MM.1S (cell line): ENCODE measurements around the gene RNU6-1.
A peak's percentile ranks its signal among the peaks of the same experiment; 100 is the strongest.

Source experiments
- DNase-seq: peaks from one replicate; pipeline ENCODE4 v3.0.0-alpha.2; 2015
- H2AFZ ChIP-seq: fragments of 300-600 bp; sonication (generic); 2 replicates; pipeline ENCODE4 v1.6.0; 2016; ENCODE audit warnings: antibody characterized with exemption, low read length
- H3F3A ChIP-seq: fragments of 300-600 bp; sonication (generic); 2 replicates; pipeline ENCODE4 v1.6.1; 2016; ENCODE audit warnings: mild to moderate bottlenecking, antibody characterized with exemption, low read length, moderate library complexity, mixed read lengths; ENCODE audit not compliant: insufficient read depth
- H3K27ac ChIP-seq: fragments of 300-600 bp; sonication (generic); 2 replicates; pipeline ENCODE4 v1.5.1; 2016; ENCODE audit warnings: mild to moderate bottlenecking, low read length
- H3K27me3 ChIP-seq: fragments of 300-600 bp; sonication (generic); replicated peaks from 2 replicates; pipeline ENCODE4 v1.6.0; 2016; ENCODE audit warnings: low read length; ENCODE audit not compliant: insufficient read depth
- H3K36me3 ChIP-seq: fragments of 300-600 bp; sonication (generic); replicated peaks from 2 replicates; pipeline ENCODE4 v1.6.1; 2016; ENCODE audit warnings: mild to moderate bottlenecking, low read length, mixed read lengths; ENCODE audit not compliant: insufficient read depth
- H3K4me1 ChIP-seq: fragments of 300-600 bp; sonication (generic); 2 replicates; pipeline ENCODE4 v1.6.1; 2016; ENCODE audit warnings: low read length, mixed read lengths
- H3K4me2 ChIP-seq: fragments of 300-600 bp; sonication (generic); 2 replicates; pipeline ENCODE4 v1.6.0; 2016; ENCODE audit warnings: low read depth, low read length
- H3K4me3 ChIP-seq: fragments of 300-600 bp; sonication (generic); 2 replicates; pipeline ENCODE4 v1.5.1; 2016; ENCODE audit warnings: low read length, mixed read lengths
- H3K79me2 ChIP-seq: fragments of 300-600 bp; sonication (generic); 2 replicates; pipeline ENCODE4 v1.6.1; 2016; ENCODE audit warnings: mixed run types, low read length, mixed read lengths
- H3K9ac ChIP-seq: fragments of 300-600 bp; sonication (generic); 2 replicates; pipeline ENCODE4 v1.6.1; 2016; ENCODE audit warnings: low read length, mixed read lengths
- H3K9me2 ChIP-seq: fragments of 300-600 bp; sonication (generic); replicated peaks from 2 replicates; pipeline ENCODE4 v1.6.1; 2016; ENCODE audit warnings: mild to moderate bottlenecking, low read length, mixed read lengths; ENCODE audit not compliant: insufficient read depth
- H3K9me3 ChIP-seq: fragments of 300-600 bp; sonication (generic); replicated peaks from 2 replicates; pipeline ENCODE4 v1.6.1; 2016; ENCODE audit warnings: mild to moderate bottlenecking, low read length, mixed read lengths; ENCODE audit not compliant: insufficient read depth
- H4K20me1 ChIP-seq: fragments of 300-600 bp; sonication (generic); 2 replicates; pipeline ENCODE4 v1.6.1; 2016; ENCODE audit warnings: mild to moderate bottlenecking, low read length, moderate library complexity, mixed read lengths; ENCODE audit not compliant: insufficient read depth
- EZH2 ChIP-seq: fragments of 300-600 bp; sonication (generic); optimal IDR thresholded peaks from 2 replicates; pipeline ENCODE3; 2017; ENCODE audit warnings: low read depth, mild to moderate bottlenecking, antibody characterized with exemption, low read length, mixed read lengths
- EZH2phosphoT487 ChIP-seq: fragments of 300-600 bp; sonication (generic); IDR thresholded peaks from 2 replicates; pipeline ENCODE4 v1.6.1; 2018; ENCODE audit warnings: antibody characterized with exemption, low read length
- TF ChIP-seq, protein P1 (sequence below): fragments of 300-600 bp; sonication (generic); IDR thresholded peaks from 2 replicates; pipeline ENCODE4 v1.5.1; 2016; ENCODE audit warnings: antibody characterized with exemption, low read length, mixed read lengths

RNU6-1 gene

DNA sequence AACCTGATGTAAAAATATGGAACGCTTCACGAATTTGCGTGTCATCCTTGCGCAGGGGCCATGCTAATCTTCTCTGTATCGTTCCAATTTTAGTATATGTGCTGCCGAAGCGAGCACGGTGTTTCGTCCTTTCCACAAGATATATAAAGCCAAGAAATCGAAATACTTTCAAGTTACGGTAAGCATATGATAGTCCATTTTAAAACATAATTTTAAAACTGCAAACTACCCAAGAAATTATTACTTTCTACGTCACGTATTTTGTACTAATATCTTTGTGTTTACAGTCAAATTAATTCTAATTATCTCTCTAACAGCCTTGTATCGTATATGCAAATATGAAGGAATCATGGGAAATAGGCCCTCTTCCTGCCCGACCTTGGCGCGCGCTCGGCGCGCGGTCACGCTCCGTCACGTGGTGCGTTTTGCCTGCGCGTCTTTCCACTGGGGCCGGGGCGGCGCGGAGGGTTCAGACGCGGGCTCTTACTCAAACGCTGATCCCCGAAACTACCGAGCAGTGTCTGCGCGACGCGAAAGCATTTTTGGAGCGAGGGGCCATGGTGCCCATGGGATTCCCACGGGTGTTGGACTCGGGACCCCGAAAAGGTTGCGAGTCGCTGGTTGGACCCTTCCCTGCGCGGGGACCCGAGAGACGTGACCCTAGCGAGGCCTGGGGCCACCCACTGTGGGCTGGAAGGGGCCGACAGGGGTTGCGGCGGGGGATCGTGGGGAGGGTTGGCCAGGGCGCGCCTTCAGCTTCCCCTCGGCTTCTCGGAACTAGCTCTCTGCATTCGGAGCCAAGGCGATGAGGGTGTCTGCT, at the start of gene RNU6-1:
RNU6-1 (minus strand) TSS at position 117 of the 820 bp plus-strand sequence.
- TF ChIP-seq EZH2: no peak
- no peak for TF ChIP-seq EZH2phosphoT487
- TF ChIP-seq, protein P1, sequence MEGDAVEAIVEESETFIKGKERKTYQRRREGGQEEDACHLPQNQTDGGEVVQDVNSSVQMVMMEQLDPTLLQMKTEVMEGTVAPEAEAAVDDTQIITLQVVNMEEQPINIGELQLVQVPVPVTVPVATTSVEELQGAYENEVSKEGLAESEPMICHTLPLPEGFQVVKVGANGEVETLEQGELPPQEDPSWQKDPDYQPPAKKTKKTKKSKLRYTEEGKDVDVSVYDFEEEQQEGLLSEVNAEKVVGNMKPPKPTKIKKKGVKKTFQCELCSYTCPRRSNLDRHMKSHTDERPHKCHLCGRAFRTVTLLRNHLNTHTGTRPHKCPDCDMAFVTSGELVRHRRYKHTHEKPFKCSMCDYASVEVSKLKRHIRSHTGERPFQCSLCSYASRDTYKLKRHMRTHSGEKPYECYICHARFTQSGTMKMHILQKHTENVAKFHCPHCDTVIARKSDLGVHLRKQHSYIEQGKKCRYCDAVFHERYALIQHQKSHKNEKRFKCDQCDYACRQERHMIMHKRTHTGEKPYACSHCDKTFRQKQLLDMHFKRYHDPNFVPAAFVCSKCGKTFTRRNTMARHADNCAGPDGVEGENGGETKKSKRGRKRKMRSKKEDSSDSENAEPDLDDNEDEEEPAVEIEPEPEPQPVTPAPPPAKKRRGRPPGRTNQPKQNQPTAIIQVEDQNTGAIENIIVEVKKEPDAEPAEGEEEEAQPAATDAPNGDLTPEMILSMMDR: no peak
- peak within 1 kb of the TSS; percentile 93 for H2AFZ ChIP-seq
- peak within 1 kb of the TSS; percentile 92 for H3K4me3 ChIP-seq
- peak; percentile 97 for DNase-seq
- H3K27me3 ChIP-seq: peaks cover 9% of the 10 kb centered on the region; the same call in 1 of the 2 replicates
- H3K9me3 ChIP-seq: no peaks in the 10 kb centered on the region
- peak within 1 kb of the TSS; percentile 87 for H3K27ac ChIP-seq
- H3F3A ChIP-seq: peaks cover 17% of the 10 kb centered on the region; the same call in 1 of the 2 replicates
- no peaks in the 10 kb centered on the region for H3K9me2 ChIP-seq
- H3K4me2 ChIP-seq: peak within 1 kb of the TSS; percentile 86
- peak within 1 kb of the TSS; percentile 90 for H3K9ac ChIP-seq
- peaks cover 9% of the 10 kb centered on the region; the same call in 1 of the 2 replicates for H3K4me1 ChIP-seq
- H4K20me1 ChIP-seq: no peaks in the 10 kb centered on the region
- H3K36me3 ChIP-seq: no peaks in the 10 kb centered on the region
- no peaks in the 10 kb centered on the region for H3K79me2 ChIP-seq

DNA sequence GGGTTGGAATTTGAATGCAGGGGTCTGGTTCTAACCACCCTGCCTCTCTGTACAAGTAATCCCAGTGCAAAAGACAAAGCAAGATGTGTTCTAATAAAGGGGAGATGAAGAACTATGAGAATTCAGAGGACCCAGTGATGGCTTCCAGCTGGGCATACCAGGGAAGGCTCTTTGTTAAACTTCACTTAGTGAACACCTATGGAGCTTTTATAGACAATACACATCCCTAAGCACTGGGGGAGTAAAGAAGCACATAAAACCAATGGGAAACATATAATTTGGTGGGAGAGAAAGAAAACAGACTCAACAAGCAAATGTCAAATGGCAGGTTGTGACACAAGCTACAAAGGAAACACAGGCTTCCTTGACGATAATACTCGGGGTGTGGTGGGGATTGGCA, 47.9 kb upstream of the RNU6-1 start:
- no peak overlapping the region for H3K4me2 ChIP-seq
- H3K79me2 ChIP-seq: no peaks in the 10 kb centered on the region
- H2AFZ ChIP-seq: no peak overlapping the region
- H4K20me1 ChIP-seq: no peaks in the 10 kb centered on the region
- 0 out of 2 replicates have a peak, but pooled peaks cover 3% of the 10 kb centered on the region for H3F3A ChIP-seq
- no peaks in the 10 kb centered on the region for H3K27me3 ChIP-seq
- TF ChIP-seq EZH2phosphoT487 (no peak), EZH2 (no peak)
- TF ChIP-seq, protein P1: no peak
- no peaks in the 10 kb centered on the region for H3K4me1 ChIP-seq
- no peak overlapping the region for H3K9ac ChIP-seq
- no peaks in the 10 kb centered on the region for H3K9me3 ChIP-seq
- H3K27ac ChIP-seq: no peak overlapping the region
- no peak for DNase-seq
- H3K36me3 ChIP-seq: no peaks in the 10 kb centered on the region
- H3K9me2 ChIP-seq: no peaks in the 10 kb centered on the region
- H3K4me3 ChIP-seq: no peak overlapping the region

DNA sequence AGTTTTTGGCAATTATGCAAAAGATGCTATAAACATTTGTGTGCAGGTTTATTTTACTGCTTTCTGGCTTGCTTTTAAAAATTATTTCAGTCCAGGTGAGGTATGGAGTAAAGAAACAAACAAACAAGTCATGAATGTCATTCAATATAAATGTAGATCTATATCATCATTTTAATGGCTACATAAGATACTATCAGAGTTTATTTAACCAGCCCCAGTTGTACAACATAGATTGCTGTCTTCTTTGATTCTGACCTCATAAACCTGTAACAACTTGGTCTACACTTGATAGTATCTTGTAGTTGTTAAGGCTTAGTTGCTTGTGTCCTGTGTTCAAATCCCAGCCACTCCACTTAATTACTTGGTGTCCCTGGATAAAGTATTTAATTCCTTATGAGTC, 46.0 kb upstream of the RNU6-1 start:
- H4K20me1 ChIP-seq: no peaks in the 10 kb centered on the region
- H3K9me2 ChIP-seq: no peaks in the 10 kb centered on the region
- no peaks in the 10 kb centered on the region for H3K36me3 ChIP-seq
- no peak overlapping the region for H3K4me2 ChIP-seq
- no peaks in the 10 kb centered on the region for H3K4me1 ChIP-seq
- no peaks in the 10 kb centered on the region for H3K9me3 ChIP-seq
- no peak overlapping the region for H2AFZ ChIP-seq
- no peaks in the 10 kb centered on the region for H3K79me2 ChIP-seq
- H3K27me3 ChIP-seq: no peaks in the 10 kb centered on the region
- no peak overlapping the region for H3K9ac ChIP-seq
- H3K4me3 ChIP-seq: no peak overlapping the region
- TF ChIP-seq, protein P1: no peak
- TF ChIP-seq EZH2phosphoT487 (no peak), EZH2 (no peak)
- DNase-seq: no peak
- 0 out of 2 replicates have a peak, but pooled peaks cover 3% of the 10 kb centered on the region for H3F3A ChIP-seq
- H3K27ac ChIP-seq: no peak overlapping the region
